PC-9 (cell line): ENCODE measurements around the gene LEKR1. TPM values are rescaled to one million over a fixed set of nuclear protein-coding genes. Genes with fewer than 3 reads are reported as not detected.

Experiments used
- BruUV-seq: library from RNA; stranded (reverse); fragments of 400-500 nt; replicated peaks from 2 replicates; lab custom pipeline; 2021; lab: Mats Ljungman, UMichigan
- CTCF ChIA-PET: fragments of 300-600 bp; sonication (Branson Sonifier 250); formaldehyde crosslinking; loops from one replicate; lab custom pipeline; 2022; ENCODE audit warnings: antibody characterized with exemption; lab: Charles Lee
- POLR2A ChIA-PET: fragments of 300-600 bp; sonication (Branson Sonifier 250); formaldehyde crosslinking; loops from one replicate; lab custom pipeline; 2022; ENCODE audit warnings: antibody characterized with exemption; ENCODE audit not compliant: unreplicated experiment; lab: Charles Lee
- DNase-seq, 2 experiments: peaks; one replicate each; pipeline versions ENCODE4 v3.0.0 to v3.0.0-alpha.2; 2015 to 2022; ENCODE audit warnings: mixed read lengths in 1 of 2
- H2AFZ ChIP-seq: fragments of 200-600 bp; sonication (generic); 2 replicates; pipeline ENCODE4 v1.8.1; 2017; ENCODE audit warnings: antibody characterized with exemption
- H3F3A ChIP-seq: fragments of 200-600 bp; sonication (generic); 2 replicates; pipeline ENCODE4 v1.8.1; 2017; ENCODE audit warnings: antibody characterized with exemption, mild to moderate bottlenecking, low read depth; ENCODE audit not compliant: insufficient read depth
- H3K27ac ChIP-seq: fragments of 200-600 bp; sonication (generic); 2 replicates; pipeline ENCODE4 v1.6.1; 2016; ENCODE audit warnings: mixed run types
- H3K27me3 ChIP-seq: fragments of 200-600 bp; sonication (generic); 2 replicates; pipeline ENCODE4 v1.6.1; 2016; ENCODE audit warnings: low read depth, mixed run types; ENCODE audit not compliant: insufficient read depth
- H3K36me3 ChIP-seq: fragments of 200-600 bp; sonication (generic); 2 replicates; pipeline ENCODE4 v1.6.1; 2016; ENCODE audit warnings: low read depth, mixed run types
- H3K4me1 ChIP-seq: fragments of 200-600 bp; sonication (generic); replicated peaks from 2 replicates; pipeline ENCODE4 v1.6.1; 2016; ENCODE audit warnings: mixed run types; ENCODE audit not compliant: insufficient read depth
- H3K4me2 ChIP-seq: fragments of 200-600 bp; sonication (generic); 2 replicates; pipeline ENCODE4 v1.6.1; 2017; ENCODE audit warnings: mixed run types
- H3K4me3 ChIP-seq: fragments of 200-600 bp; sonication (generic); 2 replicates; pipeline ENCODE4 v1.6.1; 2016; ENCODE audit warnings: mixed run types
- H3K79me2 ChIP-seq: fragments of 200-600 bp; sonication (generic); 2 replicates; pipeline ENCODE4 v1.6.1; 2017; ENCODE audit warnings: low read depth, mixed run types
- H3K9me2 ChIP-seq: fragments of 200-600 bp; sonication (generic); 2 replicates; pipeline ENCODE4 v1.8.1; 2017; ENCODE audit warnings: mild to moderate bottlenecking; ENCODE audit not compliant: insufficient read depth
- H3K9me3 ChIP-seq: fragments of 200-600 bp; sonication (generic); 2 replicates; pipeline ENCODE4 v1.8.1; 2016; ENCODE audit warnings: low read depth; ENCODE audit not compliant: insufficient read depth
- H4K20me1 ChIP-seq: fragments of 200-600 bp; sonication (generic); 2 replicates; pipeline ENCODE4 v1.8.1; 2017; ENCODE audit not compliant: insufficient read depth
- EZH2 ChIP-seq: fragments of 200-600 bp; sonication (generic); IDR thresholded peaks from 2 replicates; pipeline ENCODE4 v1.8.0; 2017; ENCODE audit warnings: antibody characterized with exemption, low read depth
- intact Hi-C: fragments of 100-400 bp; cut with micrococcal nuclease; formaldehyde crosslinking; loops from one replicate; pipeline ENCODE4 v1.10.0; 2022; ENCODE audit not compliant: unreplicated experiment
- total RNA-seq: library from RNA; stranded (reverse); gene quantifications from 2 replicates; pipeline ENCODE4 v1.2.3, GENCODE V29; 2021
- TF ChIP-seq, protein P1 (sequence below): fragments of 200-600 bp; sonication (generic); conservative IDR thresholded peaks from 2 replicates; pipeline ENCODE4 v1.6.1; 2017; ENCODE audit warnings: mixed run types, antibody characterized with exemption, mild to moderate bottlenecking, moderate library complexity

The LEKR1 gene
- total RNA-seq, 1 experiment from 2014 or later, result 3.9 TPM

DNA sequence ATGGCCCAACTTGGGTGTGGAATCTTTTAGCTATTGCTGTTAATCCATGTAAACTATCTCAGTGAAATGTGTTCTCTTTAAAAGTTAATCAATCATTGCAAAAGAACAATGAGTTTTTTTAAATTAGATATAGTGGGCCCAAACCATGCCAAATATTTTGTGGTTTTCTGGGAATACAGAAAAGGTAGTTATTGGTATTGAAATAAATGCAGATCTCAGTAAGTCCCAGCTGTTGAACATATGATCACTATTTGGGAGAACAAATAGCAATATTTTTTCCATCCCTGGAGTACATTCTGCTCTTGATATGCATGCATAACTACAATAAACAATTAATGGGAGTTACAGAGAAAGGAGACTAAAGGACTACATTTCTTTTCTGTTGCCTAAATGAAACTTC lies 36.0 kb upstream of the LEKR1 start:
- DNase-seq, result no peak
- Histone ChIP-seq H3K9me2 (no peaks in the 10 kb centered on the region), H3K27me3 (no peaks in the 10 kb centered on the region), H3K4me2 (no peak overlapping the region), H3K4me1 (peaks cover 18% of the 10 kb centered on the region), H3K36me3 (peaks cover 6% of the 10 kb centered on the region; the same call in 1 of the 2 replicates), H2AFZ (no peak overlapping the region), H3K27ac (no peak overlapping the region), H3F3A (peaks cover 7% of the 10 kb centered on the region), H3K9me3 (no peaks in the 10 kb centered on the region), H3K79me2 (no peaks in the 10 kb centered on the region), H4K20me1 (no peaks in the 10 kb centered on the region), H3K4me3 (no peak overlapping the region)
- ChIA-PET CTCF (no interaction called here), POLR2A (no interaction called here)
- intact Hi-C loops, result no loop called here
- TF ChIP-seq, protein P1, sequence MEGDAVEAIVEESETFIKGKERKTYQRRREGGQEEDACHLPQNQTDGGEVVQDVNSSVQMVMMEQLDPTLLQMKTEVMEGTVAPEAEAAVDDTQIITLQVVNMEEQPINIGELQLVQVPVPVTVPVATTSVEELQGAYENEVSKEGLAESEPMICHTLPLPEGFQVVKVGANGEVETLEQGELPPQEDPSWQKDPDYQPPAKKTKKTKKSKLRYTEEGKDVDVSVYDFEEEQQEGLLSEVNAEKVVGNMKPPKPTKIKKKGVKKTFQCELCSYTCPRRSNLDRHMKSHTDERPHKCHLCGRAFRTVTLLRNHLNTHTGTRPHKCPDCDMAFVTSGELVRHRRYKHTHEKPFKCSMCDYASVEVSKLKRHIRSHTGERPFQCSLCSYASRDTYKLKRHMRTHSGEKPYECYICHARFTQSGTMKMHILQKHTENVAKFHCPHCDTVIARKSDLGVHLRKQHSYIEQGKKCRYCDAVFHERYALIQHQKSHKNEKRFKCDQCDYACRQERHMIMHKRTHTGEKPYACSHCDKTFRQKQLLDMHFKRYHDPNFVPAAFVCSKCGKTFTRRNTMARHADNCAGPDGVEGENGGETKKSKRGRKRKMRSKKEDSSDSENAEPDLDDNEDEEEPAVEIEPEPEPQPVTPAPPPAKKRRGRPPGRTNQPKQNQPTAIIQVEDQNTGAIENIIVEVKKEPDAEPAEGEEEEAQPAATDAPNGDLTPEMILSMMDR, result no peak
- TF ChIP-seq EZH2, result no peak
- no TSS peak for BruUV-seq

DNA sequence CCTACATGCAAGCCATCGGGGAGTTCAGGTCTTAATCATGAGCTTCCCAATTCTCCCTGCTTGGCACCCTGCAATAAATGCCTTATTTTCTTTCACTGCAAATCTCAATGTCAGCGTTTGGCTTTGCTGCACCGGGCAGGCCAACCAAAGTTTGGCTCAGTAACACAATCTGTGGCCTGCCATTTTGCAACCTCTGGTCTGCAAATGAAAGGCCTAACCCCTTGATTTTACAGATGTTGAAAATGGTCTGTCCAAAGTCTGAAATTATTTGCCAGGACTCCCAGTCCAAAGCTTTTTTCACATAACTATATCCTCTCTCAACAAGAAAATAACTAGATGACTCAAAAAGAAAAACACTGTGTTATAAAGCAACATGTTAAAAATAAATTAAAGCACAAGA lies 34.0 kb upstream of the LEKR1 start:
- Histone ChIP-seq H4K20me1 (no peaks in the 10 kb centered on the region), H3F3A (peaks cover 13% of the 10 kb centered on the region), H3K4me3 (no peak overlapping the region), H3K4me1 (peaks cover 24% of the 10 kb centered on the region), H3K9me3 (no peaks in the 10 kb centered on the region), H3K4me2 (no peak overlapping the region), H3K27ac (no peak overlapping the region), H3K36me3 (peaks cover 5% of the 10 kb centered on the region; the same call in 1 of the 2 replicates), H3K27me3 (no peaks in the 10 kb centered on the region), H3K79me2 (no peaks in the 10 kb centered on the region), H3K9me2 (no peaks in the 10 kb centered on the region), H2AFZ (no peak overlapping the region)
- ChIA-PET CTCF (interaction anchor here (0.7 kb wide), 1 partner anchor 58 kb away, joined by 3 read pairs; no protein-coding TSS in a partner anchor), POLR2A (interaction anchor here (0.6 to 0.7 kb wide), 2 partner anchors 236 to 336 kb away, joined by 3 to 15 read pairs; no protein-coding TSS in a partner anchor)
- TF ChIP-seq, protein P1, result no peak
- TF ChIP-seq EZH2, result no peak
- no peak for DNase-seq
- BruUV-seq, result no TSS peak
- intact Hi-C loops, result no loop called here

DNA sequence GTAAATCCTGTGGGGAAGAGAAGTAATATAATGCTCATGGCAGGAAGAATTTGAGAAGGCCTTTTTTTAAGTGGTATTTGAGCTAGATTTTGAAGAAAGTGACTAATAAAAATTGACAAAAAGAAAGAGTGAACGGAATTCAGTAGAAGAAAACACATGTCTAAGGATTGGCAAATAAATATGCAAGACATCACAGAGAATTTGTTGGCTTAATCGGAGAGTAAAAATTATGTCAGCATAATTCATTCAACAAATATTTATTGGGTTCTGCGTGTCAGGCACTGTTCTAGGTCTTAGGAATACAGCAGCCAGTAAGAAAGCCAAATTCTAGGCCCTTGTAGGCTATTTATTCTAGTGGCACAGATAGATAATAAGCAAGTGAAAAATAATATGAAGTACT lies 33.6 kb upstream of the LEKR1 start:
- intact Hi-C loops, result no loop called here
- no peaks in the 10 kb centered on the region for H3K9me3 ChIP-seq
- H2AFZ ChIP-seq, result no peak overlapping the region
- ChIA-PET POLR2A (interaction anchor here (0.6 to 0.7 kb wide), 2 partner anchors 237 to 336 kb away, joined by 3 to 15 read pairs; no protein-coding TSS in a partner anchor), CTCF (interaction anchor here (0.7 kb wide), 1 partner anchor 58 kb away, joined by 3 read pairs; no protein-coding TSS in a partner anchor)
- no TSS peak for BruUV-seq
- no peak for TF ChIP-seq EZH2
- TF ChIP-seq, protein P1, result no peak
- H3K36me3 ChIP-seq, result peaks cover 1% of the 10 kb centered on the region; the same call in 1 of the 2 replicates
- DNase-seq, result no peak
- no peak overlapping the region for H3K27ac ChIP-seq
- no peaks in the 10 kb centered on the region for H3K9me2 ChIP-seq
- H3K79me2 ChIP-seq, result no peaks in the 10 kb centered on the region
- H3F3A ChIP-seq, result peaks cover 13% of the 10 kb centered on the region
- H3K27me3 ChIP-seq, result no peaks in the 10 kb centered on the region
- H4K20me1 ChIP-seq, result no peaks in the 10 kb centered on the region
- H3K4me3 ChIP-seq, result no peak overlapping the region
- H3K4me2 ChIP-seq, result no peak overlapping the region
- H3K4me1 ChIP-seq, result peaks cover 24% of the 10 kb centered on the region
